Peyer's patch (tissue), 4 donors: ENCODE measurements around the gene PCDHGA11.

Experiments used
- CTCF ChIP-seq, 6 experiments: fragments of 450-650 bp in 4 of 6; fragments of 200-600 bp in 2 of 6; sonication (generic) in 1 of 6; IDR thresholded peaks; one replicate each; pipeline ENCODE4 v1.5.1; 2017 to 2019; ENCODE audit warnings: antibody characterized with exemption in 6 of 6, mild to moderate bottlenecking in 3 of 6, moderate library complexity in 1 of 6
- POLR2A ChIP-seq, 2 donors: fragments of 450-650 bp; IDR thresholded peaks; one replicate each; pipeline ENCODE4 v1.5.1; 2017; ENCODE audit warnings: antibody characterized with exemption in 2 of 2, mild to moderate bottlenecking in 2 of 2, moderate library complexity in 2 of 2

- no peak for TF ChIP-seq CTCF (IDR thresholded peaks at IDR 0.05)
- TF ChIP-seq POLR2A (IDR thresholded peaks at IDR 0.05) = no peak
Measured at GRCh38 chr5:141382469-141383294, 38.2 kb upstream of the PCDHGA11 start, which contains the start of gene PCDHGA7.
